Astrocyte of the cerebellum (primary cell): Measurements from ENCODE around the gene PTPN11.
A peak's percentile ranks its signal among the peaks of the same experiment; 100 is the strongest.

ENCODE experiments used
- DNase-seq: peaks from one replicate; pipeline ENCODE4 v3.0.0-alpha.2; 2011; ENCODE audit warnings: low read depth
- H3K4me3 ChIP-seq: 2 replicates; pipeline ENCODE4 v1.5.1; 2011; ENCODE audit warnings: mild to moderate bottlenecking, low read depth, low read length, moderate library complexity
- in situ Hi-C: cut with HindIII; loops from 2 replicates; pipeline ENCODE4 v1.10.0; 2017; ENCODE audit warnings: low sequenced_read_pairs
- TF ChIP-seq, protein P1 (sequence below): IDR thresholded peaks from 2 replicates; pipeline ENCODE4 v1.5.1; 2012; ENCODE audit warnings: low read length, low read depth, moderate library complexity, mild to moderate bottlenecking; ENCODE audit errors: missing control alignments

Gene PTPN11

GRCh38 chr12:112466011-112466422, 47.3 kb downstream of the PTPN11 start:
- H3K4me3 ChIP-seq = no peak overlapping the region
- in situ Hi-C loops = no loop called here
- DNase-seq = no peak
- TF ChIP-seq, protein P1, sequence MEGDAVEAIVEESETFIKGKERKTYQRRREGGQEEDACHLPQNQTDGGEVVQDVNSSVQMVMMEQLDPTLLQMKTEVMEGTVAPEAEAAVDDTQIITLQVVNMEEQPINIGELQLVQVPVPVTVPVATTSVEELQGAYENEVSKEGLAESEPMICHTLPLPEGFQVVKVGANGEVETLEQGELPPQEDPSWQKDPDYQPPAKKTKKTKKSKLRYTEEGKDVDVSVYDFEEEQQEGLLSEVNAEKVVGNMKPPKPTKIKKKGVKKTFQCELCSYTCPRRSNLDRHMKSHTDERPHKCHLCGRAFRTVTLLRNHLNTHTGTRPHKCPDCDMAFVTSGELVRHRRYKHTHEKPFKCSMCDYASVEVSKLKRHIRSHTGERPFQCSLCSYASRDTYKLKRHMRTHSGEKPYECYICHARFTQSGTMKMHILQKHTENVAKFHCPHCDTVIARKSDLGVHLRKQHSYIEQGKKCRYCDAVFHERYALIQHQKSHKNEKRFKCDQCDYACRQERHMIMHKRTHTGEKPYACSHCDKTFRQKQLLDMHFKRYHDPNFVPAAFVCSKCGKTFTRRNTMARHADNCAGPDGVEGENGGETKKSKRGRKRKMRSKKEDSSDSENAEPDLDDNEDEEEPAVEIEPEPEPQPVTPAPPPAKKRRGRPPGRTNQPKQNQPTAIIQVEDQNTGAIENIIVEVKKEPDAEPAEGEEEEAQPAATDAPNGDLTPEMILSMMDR = no peak

GRCh38 chr12:112466835-112467234, 48.1 kb downstream of the PTPN11 start:
- H3K4me3 ChIP-seq = no peak overlapping the region
- in situ Hi-C loops = no loop called here
- TF ChIP-seq, protein P1 = no peak
- DNase-seq = no peak

GRCh38 chr12:112468046-112468445, 49.3 kb downstream of the PTPN11 start:
- in situ Hi-C loops = no loop called here
- no peak for DNase-seq
- H3K4me3 ChIP-seq = no peak overlapping the region
- TF ChIP-seq, protein P1 = no peak

DNA sequence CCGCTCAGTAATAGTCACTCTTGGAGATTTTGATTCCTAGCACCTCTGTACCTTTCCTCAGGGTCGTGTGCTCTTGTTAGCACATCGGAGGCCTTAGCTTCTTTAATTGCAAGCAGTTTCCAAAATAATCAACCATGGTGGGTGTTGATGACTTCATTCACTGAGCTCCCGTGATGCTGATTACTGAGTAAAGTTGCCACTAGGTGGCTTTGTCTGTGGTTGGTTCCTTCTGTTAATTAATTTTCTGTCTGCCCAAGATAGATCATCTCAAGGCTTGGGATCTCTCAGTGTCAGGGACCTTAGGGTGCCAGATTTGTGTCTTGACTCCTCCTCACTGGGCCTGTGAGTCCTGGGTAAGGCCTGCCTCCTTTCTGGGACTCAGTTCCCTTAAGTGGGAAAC, 54.3 kb downstream of the PTPN11 start:
- TF ChIP-seq, protein P1 = peak; percentile 34
- DNase-seq = no peak
- in situ Hi-C loops = no loop called here
- H3K4me3 ChIP-seq = no peak overlapping the region

DNA sequence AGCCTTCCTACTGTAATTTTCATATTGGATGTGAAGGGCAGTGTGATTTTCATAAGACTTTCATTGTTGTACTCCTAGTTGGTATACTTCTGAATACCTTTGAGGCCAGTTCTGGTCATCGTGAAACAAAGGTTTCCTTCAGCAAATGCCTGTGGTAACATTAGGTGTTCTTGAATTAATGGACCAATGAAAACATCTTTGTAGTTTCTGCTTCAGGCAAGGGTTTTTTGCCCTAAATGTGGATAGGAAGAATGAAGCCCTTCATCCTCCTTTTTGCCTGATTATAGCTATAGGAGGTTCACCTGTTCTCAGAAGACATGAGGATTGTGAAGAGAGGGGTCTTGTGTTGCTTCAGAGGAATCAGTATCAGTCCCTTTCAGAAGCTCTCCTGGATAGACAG, 60.7 kb downstream of the PTPN11 start:
- no peak for DNase-seq
- H3K4me3 ChIP-seq = no peak overlapping the region
- TF ChIP-seq, protein P1 = no peak
- in situ Hi-C loops = no loop called here

- in situ Hi-C loops = no loop called here
- DNase-seq = no peak
- H3K4me3 ChIP-seq = no peak overlapping the region
- TF ChIP-seq, protein P1 = no peak
Observed at GRCh38 chr12:112480931-112481330, 62.2 kb downstream of the PTPN11 start.

- in situ Hi-C loops = no loop called here
- TF ChIP-seq, protein P1 = no peak
- no peak overlapping the region for H3K4me3 ChIP-seq
- no peak for DNase-seq
Observed at GRCh38 chr12:112482733-112483132, 64.0 kb downstream of the PTPN11 start.
